Ascending aorta (tissue), 2 donors: ENCODE measurements around the gene MOV10. TPM values are rescaled to one million over a fixed set of nuclear protein-coding genes. Genes with fewer than 3 reads are reported as not detected.

Experiments used
- DNase-seq, 2 donors: peaks; one replicate each; pipeline ENCODE4 v3.0.0-alpha.2; 2019; ENCODE audit warnings: low spot score in 2 of 2
- H3K27ac ChIP-seq, 2 donors: fragments of 200-600 bp; sonication (generic); one replicate each; pipeline ENCODE4 v1.5.1; 2016 to 2017; ENCODE audit warnings: mild to moderate bottlenecking in 1 of 2
- H3K27me3 ChIP-seq: fragments of 200-600 bp; sonication (generic); one replicate; pipeline ENCODE4 v1.5.1; 2017
- H3K36me3 ChIP-seq, 2 donors: fragments of 200-600 bp; sonication (generic); one replicate each; pipeline ENCODE4 v1.5.1; 2016
- H3K4me1 ChIP-seq, 2 donors: fragments of 200-600 bp; sonication (generic); one replicate each; pipeline ENCODE4 v1.5.1; 2016 to 2017; ENCODE audit warnings: mild to moderate bottlenecking in 1 of 2
- H3K4me3 ChIP-seq, 2 donors: fragments of 200-600 bp; sonication (generic); one replicate each; pipeline ENCODE4 v1.5.1; 2016 to 2017; ENCODE audit warnings: mild to moderate bottlenecking in 1 of 2
- H3K9me3 ChIP-seq, 2 donors: fragments of 200-600 bp; sonication (generic); one replicate each; pipeline ENCODE4 v1.5.1; 2016
- intact Hi-C: fragments of 100-400 bp; cut with DNase I; formaldehyde crosslinking; loops from one replicate; pipeline ENCODE4 v1.15.1; 2023
- total RNA-seq: library from RNA; depleted of rRNA; stranded (reverse); fragments of >200 nt; gene quantifications from one replicate; pipeline ENCODE4 v1.1.0, GENCODE V29; 2016
- TF ChIP-seq, protein P1 (sequence below), 3 experiments: fragments of 200-600 bp in 2 of 3; fragments of 450-650 bp in 1 of 3; sonication (generic) in 2 of 3; IDR thresholded peaks; one replicate each; pipeline ENCODE4 v1.5.1; 2016 to 2019; ENCODE audit warnings: antibody characterized with exemption in 3 of 3, mild to moderate bottlenecking in 1 of 3, moderate library complexity in 1 of 3

Gene MOV10
- total RNA-seq, 1 donor from 2014 or later: 69.5 TPM

DNA sequence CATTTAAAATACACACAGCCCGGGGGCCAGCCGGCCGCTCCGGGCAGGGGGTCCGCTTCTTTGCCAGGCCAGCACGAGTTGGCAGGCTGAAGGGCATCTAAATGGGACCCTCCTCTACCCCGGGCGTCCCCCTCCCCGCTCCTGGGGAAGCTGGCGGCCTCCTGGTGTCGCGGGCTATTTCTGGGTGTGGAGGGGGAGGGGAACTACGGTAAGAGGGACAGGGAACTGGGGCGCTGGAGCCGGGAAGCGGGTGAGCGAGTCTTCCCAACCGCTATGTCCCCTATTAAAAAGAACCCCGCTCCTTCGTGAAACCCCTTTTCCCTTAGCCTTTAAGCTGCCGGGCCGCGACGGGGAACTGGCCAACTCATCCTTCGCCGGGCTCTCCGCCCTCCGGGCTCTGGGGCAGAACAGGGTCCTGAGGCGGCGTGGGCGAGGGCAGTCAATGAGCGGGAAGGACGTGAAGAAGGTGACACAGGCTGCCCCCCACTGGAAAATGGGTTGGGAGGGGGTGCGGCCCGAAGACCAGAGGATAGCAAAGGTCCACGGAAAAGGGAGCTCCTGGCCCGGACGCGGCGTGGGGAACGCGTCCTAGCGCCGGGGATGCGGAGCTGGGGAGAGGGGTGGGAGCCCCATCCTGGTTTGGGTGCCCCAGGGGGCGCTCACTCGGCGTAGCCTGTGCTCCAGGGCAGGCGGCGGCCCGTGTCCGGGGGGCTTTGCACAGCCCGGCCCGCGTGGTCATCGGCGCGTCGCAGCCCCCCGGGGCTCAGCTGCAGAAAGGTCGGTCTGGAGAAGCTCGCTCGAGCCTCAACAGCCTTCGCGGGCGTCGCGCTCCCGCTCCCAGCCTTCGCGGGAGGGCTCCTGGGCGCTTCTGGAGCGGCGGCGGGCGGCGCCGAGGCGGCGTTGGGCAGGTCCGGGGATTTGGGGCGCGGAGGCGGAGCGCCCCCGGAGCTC, 40.1 kb downstream of the MOV10 start:
- Histone ChIP-seq H3K4me3 (peak overlapping the region; percentile 80 to 85), H3K27ac (peak overlapping the region; percentile 55 to 65), H3K36me3 (no peaks in the 10 kb centered on the region), H3K27me3 (no peaks in the 10 kb centered on the region), H3K4me1 (peaks cover 6 to 13% of the 10 kb centered on the region in 2 donors), H3K9me3 (no peaks in the 10 kb centered on the region)
- intact Hi-C loops: loop anchor here (2.0 to 5.0 kb wide), 9 partner anchors 96 to 1266 kb away; partner anchors contain the start of genes AP4B1, ATP5PB, CAPZA1 and DCLRE1B
- TF ChIP-seq, protein P1, sequence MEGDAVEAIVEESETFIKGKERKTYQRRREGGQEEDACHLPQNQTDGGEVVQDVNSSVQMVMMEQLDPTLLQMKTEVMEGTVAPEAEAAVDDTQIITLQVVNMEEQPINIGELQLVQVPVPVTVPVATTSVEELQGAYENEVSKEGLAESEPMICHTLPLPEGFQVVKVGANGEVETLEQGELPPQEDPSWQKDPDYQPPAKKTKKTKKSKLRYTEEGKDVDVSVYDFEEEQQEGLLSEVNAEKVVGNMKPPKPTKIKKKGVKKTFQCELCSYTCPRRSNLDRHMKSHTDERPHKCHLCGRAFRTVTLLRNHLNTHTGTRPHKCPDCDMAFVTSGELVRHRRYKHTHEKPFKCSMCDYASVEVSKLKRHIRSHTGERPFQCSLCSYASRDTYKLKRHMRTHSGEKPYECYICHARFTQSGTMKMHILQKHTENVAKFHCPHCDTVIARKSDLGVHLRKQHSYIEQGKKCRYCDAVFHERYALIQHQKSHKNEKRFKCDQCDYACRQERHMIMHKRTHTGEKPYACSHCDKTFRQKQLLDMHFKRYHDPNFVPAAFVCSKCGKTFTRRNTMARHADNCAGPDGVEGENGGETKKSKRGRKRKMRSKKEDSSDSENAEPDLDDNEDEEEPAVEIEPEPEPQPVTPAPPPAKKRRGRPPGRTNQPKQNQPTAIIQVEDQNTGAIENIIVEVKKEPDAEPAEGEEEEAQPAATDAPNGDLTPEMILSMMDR (IDR thresholded peaks at IDR 0.05): peak in 1 of 3 experiments; percentile 14
- peak in 1 of 2 donors; percentile 73 for DNase-seq

DNA sequence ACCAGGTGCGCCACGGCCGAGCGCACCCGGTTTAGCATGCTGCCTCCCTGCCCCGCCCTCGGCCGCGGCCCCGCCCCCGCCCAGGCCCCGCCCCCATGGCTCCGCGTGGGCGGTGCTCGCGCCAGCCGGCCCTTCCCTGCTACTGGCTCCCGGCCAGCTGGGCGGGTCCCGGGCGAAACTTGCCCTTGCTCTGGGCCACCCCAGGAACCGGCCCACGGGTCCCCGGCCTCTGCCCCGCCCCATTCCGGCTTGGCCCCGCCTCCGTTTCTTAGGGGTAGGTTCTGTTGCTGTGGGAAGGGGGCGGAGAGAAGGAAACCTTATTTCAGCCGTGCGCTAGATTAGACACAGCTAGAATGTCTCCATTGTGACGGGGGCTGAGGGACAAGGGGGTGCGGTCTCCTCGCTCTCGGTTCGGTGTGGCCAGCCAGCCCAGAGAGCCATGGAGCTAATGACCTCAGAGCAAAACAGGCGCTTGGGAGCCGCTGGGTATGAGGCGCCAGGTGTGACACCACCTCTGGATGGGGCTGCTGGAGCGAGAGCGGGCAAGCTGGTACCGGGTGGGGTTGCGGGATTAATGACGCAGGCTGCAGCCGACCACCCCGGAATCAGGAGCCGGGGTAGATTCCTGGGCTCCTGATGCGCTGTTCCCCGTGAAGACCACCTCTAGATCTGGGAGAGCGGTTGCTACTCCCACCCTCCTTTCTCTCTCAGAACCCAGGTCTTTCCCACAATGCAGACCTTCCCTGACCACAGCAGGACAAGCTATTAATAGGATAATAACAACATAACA, 41.0 kb downstream of the MOV10 start, which contains the start of gene PPM1J:
TSS of gene PPM1J (minus strand) at position 69 of the 790 bp plus-strand sequence. CDS start at position 38, 31 bp downstream.
- Histone ChIP-seq H3K4me3 (peak within 1 kb of the TSS; percentile 80 to 85), H3K4me1 (peaks cover 6 to 13% of the 10 kb centered on the region in 2 donors), H3K27ac (peak within 1 kb of the TSS; percentile 62 to 65), H3K27me3 (no peaks in the 10 kb centered on the region), H3K36me3 (no peaks in the 10 kb centered on the region), H3K9me3 (no peaks in the 10 kb centered on the region)
- peak; percentile 96 to 99 for DNase-seq
- intact Hi-C loops: loop anchor here (1.0 to 5.0 kb wide), 13 partner anchors 89 to 1267 kb away; partner anchors contain the start of genes AP4B1, ATP5PB, CAPZA1 and DCLRE1B
- TF ChIP-seq, protein P1 (IDR thresholded peaks at IDR 0.05): no peak

DNA sequence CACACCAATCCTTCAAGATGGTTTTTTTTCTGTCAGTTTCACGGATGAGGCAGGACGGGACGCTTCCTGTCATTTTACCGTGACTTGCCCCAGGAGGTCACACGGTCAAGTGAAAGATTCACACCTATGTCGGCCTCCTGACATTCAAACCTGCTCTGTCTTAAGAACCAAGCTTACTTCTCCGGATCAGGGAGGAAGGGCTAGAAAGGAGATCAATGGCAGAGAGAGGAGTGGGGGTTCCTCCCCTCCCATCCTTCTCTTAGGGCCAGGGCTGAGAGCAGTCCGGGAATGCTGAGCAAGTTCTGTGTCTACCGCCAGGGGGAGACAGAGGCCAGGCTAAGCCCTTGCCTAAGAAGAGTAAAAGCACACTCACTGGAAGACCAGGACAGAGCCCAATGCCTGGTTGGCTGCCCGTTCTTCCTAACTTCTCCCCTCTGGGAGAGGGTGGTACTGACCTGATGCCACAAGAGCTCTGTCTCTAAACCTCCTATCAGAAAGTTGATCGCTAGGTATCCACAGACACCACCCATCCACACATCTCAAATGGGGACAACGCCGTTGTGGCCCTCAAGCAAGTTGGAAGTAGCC, 41.8 kb downstream of the MOV10 start:
- intact Hi-C loops: loop anchor here (1.0 to 5.0 kb wide), 8 partner anchors 89 to 1096 kb away; partner anchors contain the start of genes LRIG2, MAGI3, RSBN1 and SLC16A1
- DNase-seq: peak in 1 of 2 donors; percentile 92
- TF ChIP-seq, protein P1 (IDR thresholded peaks at IDR 0.05): peak; percentile 85 to 94 (median 93)
- Histone ChIP-seq H3K36me3 (no peaks in the 10 kb centered on the region), H3K9me3 (no peaks in the 10 kb centered on the region), H3K27me3 (no peaks in the 10 kb centered on the region), H3K4me1 (peaks cover 6 to 13% of the 10 kb centered on the region in 2 donors), H3K27ac (peak overlapping the region; percentile 62 to 63), H3K4me3 (peak overlapping the region; percentile 80 to 85)

DNA sequence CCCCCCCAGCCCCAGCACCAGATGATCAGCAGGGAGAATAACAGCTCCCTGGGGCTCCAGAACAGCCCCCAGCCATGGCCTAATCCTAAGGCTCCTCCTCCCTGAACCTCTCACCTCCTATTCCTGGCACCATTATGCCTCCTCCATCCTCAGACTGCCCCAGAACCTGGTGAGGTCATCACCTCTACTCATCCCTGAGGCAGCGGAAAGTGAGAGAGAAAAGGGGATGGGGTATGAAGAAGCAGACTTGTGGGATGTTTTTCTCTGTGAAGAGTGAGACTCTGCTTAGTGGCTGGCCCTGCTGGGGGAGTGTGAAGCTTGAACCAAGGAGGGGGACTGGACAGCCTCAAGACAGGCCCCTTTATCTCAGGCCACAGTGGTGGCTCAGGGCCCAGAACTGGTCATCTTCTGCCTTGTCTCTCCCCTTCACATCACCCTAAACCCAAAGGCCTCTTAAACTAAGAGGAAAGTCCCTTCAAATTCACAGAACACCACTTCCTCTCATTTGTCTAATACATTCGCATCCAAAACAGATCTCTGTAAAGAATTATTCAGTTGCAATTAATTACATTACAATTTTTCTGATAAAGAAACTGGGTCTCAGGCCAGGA, 42.9 kb downstream of the MOV10 start:
- Histone ChIP-seq H3K4me3 (no peak overlapping the region), H3K9me3 (no peaks in the 10 kb centered on the region), H3K4me1 (peaks cover 6 to 13% of the 10 kb centered on the region in 2 donors), H3K27ac (no peak overlapping the region), H3K27me3 (no peaks in the 10 kb centered on the region), H3K36me3 (no peaks in the 10 kb centered on the region)
- TF ChIP-seq, protein P1 (IDR thresholded peaks at IDR 0.05): no peak
- peak in 1 of 2 donors; percentile 53 for DNase-seq
- intact Hi-C loops: loop anchor here (2.0 to 5.0 kb wide), 7 partner anchors 87 to 1095 kb away; partner anchors contain the start of genes LRIG2, MAGI3, RSBN1 and SLC16A1
